OCI-LY7 (cell line): ENCODE measurements around the gene PHYKPL.

ENCODE experiments used
- EZH2phosphoT487 ChIP-seq: fragments of 200-600 bp; sonication (generic); IDR thresholded peaks from 2 replicates; pipeline ENCODE4 v1.6.1; 2018; ENCODE audit warnings: low read depth, borderline replicate concordance, mild to moderate bottlenecking, mixed run types, antibody characterized with exemption, low read length, moderate library complexity, mixed read lengths
- TF ChIP-seq, protein P1 (sequence below): fragments of 200-600 bp; sonication (generic); conservative IDR thresholded peaks from 2 replicates; pipeline ENCODE4 v1.5.1; 2014; ENCODE audit warnings: mild to moderate bottlenecking, antibody characterized with exemption, low read length, moderate library complexity, mixed read lengths

DNA sequence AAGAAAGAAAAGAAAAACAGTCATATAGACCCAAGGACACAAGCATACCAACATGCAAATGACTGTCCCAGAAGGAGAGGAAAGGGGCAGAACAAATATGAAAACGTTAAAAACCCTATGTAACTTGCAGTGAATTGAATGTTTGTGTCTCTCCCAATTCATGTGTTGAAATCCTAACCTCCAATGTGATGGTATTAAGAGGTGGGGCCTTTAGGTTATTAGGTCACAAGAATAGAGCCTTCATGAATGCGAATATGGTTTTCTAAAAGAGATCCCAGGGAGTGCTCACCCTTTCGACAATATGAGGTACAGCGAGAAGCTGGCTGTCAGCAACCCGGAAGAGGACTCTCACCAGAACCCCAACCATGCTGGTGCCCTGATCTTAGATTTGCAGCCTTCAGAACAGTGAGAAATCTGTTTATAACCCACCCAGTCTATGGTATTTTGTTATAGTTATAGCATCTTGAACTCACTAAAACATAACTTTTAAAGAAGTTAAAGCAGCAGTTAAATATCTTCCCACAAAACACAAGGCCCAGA, 14.3 kb downstream of the PHYKPL start:
- TF ChIP-seq, protein P1, sequence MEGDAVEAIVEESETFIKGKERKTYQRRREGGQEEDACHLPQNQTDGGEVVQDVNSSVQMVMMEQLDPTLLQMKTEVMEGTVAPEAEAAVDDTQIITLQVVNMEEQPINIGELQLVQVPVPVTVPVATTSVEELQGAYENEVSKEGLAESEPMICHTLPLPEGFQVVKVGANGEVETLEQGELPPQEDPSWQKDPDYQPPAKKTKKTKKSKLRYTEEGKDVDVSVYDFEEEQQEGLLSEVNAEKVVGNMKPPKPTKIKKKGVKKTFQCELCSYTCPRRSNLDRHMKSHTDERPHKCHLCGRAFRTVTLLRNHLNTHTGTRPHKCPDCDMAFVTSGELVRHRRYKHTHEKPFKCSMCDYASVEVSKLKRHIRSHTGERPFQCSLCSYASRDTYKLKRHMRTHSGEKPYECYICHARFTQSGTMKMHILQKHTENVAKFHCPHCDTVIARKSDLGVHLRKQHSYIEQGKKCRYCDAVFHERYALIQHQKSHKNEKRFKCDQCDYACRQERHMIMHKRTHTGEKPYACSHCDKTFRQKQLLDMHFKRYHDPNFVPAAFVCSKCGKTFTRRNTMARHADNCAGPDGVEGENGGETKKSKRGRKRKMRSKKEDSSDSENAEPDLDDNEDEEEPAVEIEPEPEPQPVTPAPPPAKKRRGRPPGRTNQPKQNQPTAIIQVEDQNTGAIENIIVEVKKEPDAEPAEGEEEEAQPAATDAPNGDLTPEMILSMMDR = no peak
- no peak for TF ChIP-seq EZH2phosphoT487
